Activated CD8-positive, alpha-beta T cell treated with anti-CD3 and anti-CD28 coated beads for 36 hours (primary cell): ENCODE data around the gene EXOC1. TPM values are rescaled to one million over a fixed set of nuclear protein-coding genes. Genes with fewer than 3 reads are reported as not detected.
"Not testable (repeated sequence)": the region's sequence is repeated elsewhere in the genome, so short reads cannot be mapped to it uniquely, and the experiment has no call there.

Source experiments
- ATAC-seq: fragments of 200-7000 bp; cut with Tn5 transposase; one replicate; pipeline ENCODE4 v1.10.0; 2021; ENCODE audit warnings: mild to moderate bottlenecking, moderate library complexity
- CTCF ChIA-PET: fragments of 350-600 bp; sonication (Branson Sonifier 250); formaldehyde crosslinking; loops from one replicate; lab custom pipeline; 2021; ENCODE audit warnings: antibody characterized with exemption; lab: Charles Lee
- POLR2A ChIA-PET: fragments of 350-600 bp; sonication (Branson Sonifier 250); formaldehyde crosslinking; loops from one replicate; lab custom pipeline; 2021; ENCODE audit warnings: antibody characterized with exemption; lab: Charles Lee
- DNase-seq: peaks from one replicate; pipeline ENCODE4 v3.0.0-alpha.2; 2020
- H3K27ac Mint-ChIP-seq: one replicate; pipeline ENCODE4 v1.8.0; 2021; ENCODE audit warnings: mild to moderate bottlenecking, mixed read lengths
- H3K27me3 Mint-ChIP-seq: one replicate; pipeline ENCODE4 v1.8.0; 2021; ENCODE audit warnings: mixed read lengths
- H3K36me3 Mint-ChIP-seq: one replicate; pipeline ENCODE4 v1.8.0; 2021; ENCODE audit warnings: low read depth, mixed read lengths
- H3K4me1 Mint-ChIP-seq: one replicate; pipeline ENCODE4 v1.8.0; 2021; ENCODE audit warnings: low read depth, mixed read lengths
- H3K4me3 Mint-ChIP-seq: one replicate; pipeline ENCODE4 v1.8.0; 2021; ENCODE audit warnings: mild to moderate bottlenecking, moderate library complexity, mixed read lengths
- H3K9me3 Mint-ChIP-seq: one replicate; pipeline ENCODE4 v1.8.0; 2021; ENCODE audit warnings: mixed read lengths
- CTCF ChIP-seq: fragments of 200-600 bp; IDR thresholded peaks from one replicate; pipeline ENCODE4 v1.8.0; 2022; ENCODE audit warnings: antibody characterized with exemption, mild to moderate bottlenecking
- intact Hi-C: fragments of 100-400 bp; cut with micrococcal nuclease; formaldehyde crosslinking; loops from one replicate; pipeline ENCODE4 v1.10.0; 2022
- total RNA-seq, 2 experiments: library from RNA; stranded (reverse); gene quantifications; one replicate each; pipeline ENCODE4 v1.2.3, GENCODE V29; 2021

The EXOC1 gene
- total RNA-seq, 2 experiments from 2014 or later: 19.1 to 20.5 TPM

DNA sequence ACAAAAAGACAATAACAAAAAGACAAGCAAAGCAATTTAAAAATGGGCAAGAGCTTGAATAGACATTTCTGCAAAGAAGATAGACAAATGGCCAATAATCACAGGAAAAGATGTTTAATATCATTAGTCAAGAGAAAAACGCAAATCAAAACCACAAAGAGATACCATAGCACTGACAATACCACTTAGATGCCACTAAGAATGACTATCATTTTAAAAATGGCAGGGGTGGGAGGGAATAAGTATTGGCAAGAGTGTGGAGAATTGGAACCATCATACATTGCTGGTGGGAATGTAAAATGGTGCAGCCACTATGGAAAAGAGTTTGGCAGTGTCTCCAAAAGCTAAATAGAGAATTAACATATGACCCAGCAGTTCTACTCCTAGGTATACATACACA lies 15.1 kb upstream of the EXOC1 start:
- Mint-ChIP-seq H3K27ac (no peak overlapping the region), H3K36me3 (no peaks in the 10 kb centered on the region), H3K4me3 (no peak overlapping the region), H3K27me3 (peaks cover 22% of the 10 kb centered on the region), H3K9me3 (peaks cover 2% of the 10 kb centered on the region), H3K4me1 (no peaks in the 10 kb centered on the region)
- CTCF ChIA-PET: interaction anchor here (1.6 kb wide), 1 partner anchor 11 kb away, joined by 4 read pairs; no protein-coding TSS in a partner anchor
- TF ChIP-seq CTCF: no peak
- POLR2A ChIA-PET: no interaction called here
- intact Hi-C loops: no loop called here
- no peak for ATAC-seq
- no peak for DNase-seq

DNA sequence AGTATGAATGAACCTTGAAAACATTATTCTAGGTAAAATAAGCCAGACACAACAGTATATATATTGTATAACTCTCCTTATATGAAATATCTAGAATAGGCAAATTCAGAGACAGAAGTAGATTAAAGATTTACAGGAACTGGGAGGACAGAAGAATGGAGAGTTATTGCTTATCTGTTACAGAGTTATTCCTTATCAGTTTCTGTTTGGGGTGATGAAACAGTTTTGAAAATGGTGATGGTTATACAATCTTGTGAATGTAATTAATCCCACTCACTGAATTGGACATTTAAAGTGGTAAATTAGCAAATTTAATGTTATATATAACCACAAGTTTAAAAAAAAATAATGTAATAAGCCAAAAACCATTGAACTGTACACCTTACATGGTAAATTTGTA lies 14.5 kb upstream of the EXOC1 start:
- Mint-ChIP-seq H3K27me3 (peaks cover 21% of the 10 kb centered on the region), H3K36me3 (no peaks in the 10 kb centered on the region), H3K9me3 (peaks cover 2% of the 10 kb centered on the region), H3K4me3 (no peak overlapping the region), H3K4me1 (no peaks in the 10 kb centered on the region), H3K27ac (no peak overlapping the region)
- ChIA-PET POLR2A (no interaction called here), CTCF (no interaction called here)
- DNase-seq: no peak
- no peak for ATAC-seq
- no peak for TF ChIP-seq CTCF
- intact Hi-C loops: no loop called here

DNA sequence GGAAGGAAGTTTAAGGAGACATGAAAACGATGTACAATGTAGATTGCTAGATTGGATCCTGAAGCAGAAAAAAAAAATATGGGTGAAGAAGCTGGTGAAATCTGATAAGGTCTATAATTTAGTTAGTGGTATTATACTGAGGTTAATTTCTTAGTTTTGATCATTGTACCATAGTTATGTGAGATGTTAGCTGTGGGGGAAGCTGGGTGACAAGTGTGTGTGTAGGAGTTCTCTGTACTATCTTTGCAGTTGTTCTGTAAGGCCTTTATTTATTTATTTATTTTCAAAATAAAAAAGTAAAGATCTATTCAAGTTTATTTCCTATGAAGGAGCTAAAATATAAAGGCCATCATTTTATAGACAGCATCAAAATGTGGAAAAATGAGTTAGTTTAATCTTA lies 12.5 kb upstream of the EXOC1 start:
- DNase-seq: no peak

DNA sequence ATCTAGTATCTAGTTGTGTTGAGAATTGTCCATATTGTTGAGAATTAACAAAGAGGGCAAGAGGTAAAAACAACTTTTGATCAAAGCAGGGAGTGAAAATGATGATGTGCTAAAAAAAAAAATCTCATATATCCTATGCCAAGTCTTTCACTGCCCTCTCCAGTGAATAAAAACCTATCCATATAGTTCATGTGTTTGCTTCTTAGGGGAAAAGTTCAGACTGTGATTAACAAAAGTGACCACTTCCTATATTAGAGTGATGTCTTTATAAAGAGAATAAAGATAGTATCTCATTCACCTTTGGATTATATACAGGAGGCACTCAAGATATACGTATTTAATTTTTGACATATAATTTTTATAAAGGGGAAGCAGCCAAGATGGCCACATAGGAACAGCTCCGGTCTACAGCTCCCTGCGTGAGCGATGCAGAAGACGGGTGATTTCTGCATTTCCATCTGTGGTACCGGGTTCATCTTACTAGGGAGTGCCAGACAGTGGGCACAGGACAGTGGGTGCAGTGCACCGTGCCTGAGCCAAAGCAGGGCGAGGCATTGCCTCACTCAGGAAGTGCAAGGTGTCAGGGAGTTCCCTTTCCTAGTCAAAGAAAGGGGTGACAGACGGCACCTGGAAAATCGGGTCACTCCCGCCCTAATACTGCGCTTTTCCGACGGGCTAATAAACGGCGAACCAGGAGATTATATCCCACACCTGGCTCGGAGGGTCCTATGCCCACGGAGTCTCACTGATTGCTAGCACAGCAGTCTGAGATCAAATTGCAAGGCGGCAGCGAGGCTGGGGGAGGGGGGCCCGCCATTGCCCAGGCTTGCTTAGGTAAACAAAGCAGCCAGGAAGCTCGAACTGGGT lies 11.8 kb upstream of the EXOC1 start:
- H3K27me3 Mint-ChIP-seq, H3K36me3 Mint-ChIP-seq, H3K27ac Mint-ChIP-seq, POLR2A ChIA-PET, H3K4me3 Mint-ChIP-seq, CTCF ChIA-PET, H3K4me1 Mint-ChIP-seq, DNase-seq, H3K9me3 Mint-ChIP-seq, intact Hi-C loops, ATAC-seq: not testable (repeated sequence)

More for the DNA sequence above, 12.5 kb upstream of the EXOC1 start:
- ATAC-seq: no peak
- Mint-ChIP-seq H3K27ac (no peak overlapping the region), H3K4me3 (no peak overlapping the region), H3K4me1 (no peaks in the 10 kb centered on the region), H3K27me3 (peaks cover 12% of the 10 kb centered on the region), H3K36me3 (no peaks in the 10 kb centered on the region), H3K9me3 (peaks cover 2% of the 10 kb centered on the region)
- TF ChIP-seq CTCF: no peak
- CTCF ChIA-PET: no interaction called here
- POLR2A ChIA-PET: no interaction called here
- intact Hi-C loops: no loop called here

DNA sequence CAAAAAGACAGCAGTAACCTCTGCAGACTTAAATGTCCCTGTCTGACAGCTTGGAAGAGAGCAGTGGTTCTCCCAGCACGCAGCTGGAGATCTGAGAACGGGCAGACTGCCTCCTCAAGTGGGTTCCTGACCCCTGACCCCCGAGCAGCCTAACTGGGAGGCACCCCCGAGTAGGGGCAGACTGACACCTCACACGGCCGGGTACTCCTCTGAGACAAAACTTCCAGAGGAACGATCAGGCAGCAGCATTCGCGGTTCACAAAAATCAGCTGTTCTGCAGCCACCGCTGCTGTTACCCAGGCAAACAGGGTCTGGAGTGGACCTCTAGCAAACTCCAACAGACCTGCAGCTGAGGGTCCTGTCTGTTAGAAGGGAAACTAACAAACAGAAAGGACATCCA lies 11.1 kb upstream of the EXOC1 start:
- POLR2A ChIA-PET, H3K27me3 Mint-ChIP-seq, ATAC-seq, H3K27ac Mint-ChIP-seq, H3K4me3 Mint-ChIP-seq, CTCF ChIA-PET, DNase-seq, intact Hi-C loops, H3K36me3 Mint-ChIP-seq, H3K9me3 Mint-ChIP-seq, H3K4me1 Mint-ChIP-seq: not testable (repeated sequence)

DNA sequence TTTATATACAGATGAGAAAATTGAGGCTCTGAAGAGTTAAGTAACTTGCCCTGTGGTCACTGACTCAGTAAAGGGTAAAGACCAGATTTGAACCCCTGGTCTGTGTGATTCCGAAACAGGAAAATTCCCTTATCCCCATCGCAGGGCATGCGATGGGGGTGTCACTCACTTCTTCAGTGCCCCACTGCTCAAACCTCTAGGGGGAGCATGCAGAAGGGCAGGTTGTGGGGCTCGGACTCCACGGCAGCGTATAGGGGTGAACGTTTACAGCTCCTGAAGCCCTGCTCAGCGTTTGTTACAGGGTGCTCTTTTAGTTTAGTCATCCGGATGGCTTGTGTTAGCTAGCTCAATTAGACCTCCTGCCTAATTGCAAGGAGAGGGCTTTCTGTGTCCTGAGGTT lies 3.7 kb upstream of the EXOC1 start:
- intact Hi-C loops: no loop called here
- ChIA-PET CTCF (interaction anchor here (0.8 kb wide), 1 partner anchor 504 kb away, joined by 3 read pairs; the partner anchor contains the start of gene SRD5A3), POLR2A (interaction anchor here (0.6 kb wide), 1 partner anchor 83 kb away, joined by 4 read pairs; no protein-coding TSS in a partner anchor)
- ATAC-seq (no peak), DNase-seq (no peak)
- Mint-ChIP-seq H3K9me3 (no peaks in the 10 kb centered on the region), H3K4me3 (no peak overlapping the region), H3K27ac (no peak overlapping the region), H3K4me1 (peaks cover 23% of the 10 kb centered on the region), H3K36me3 (no peaks in the 10 kb centered on the region), H3K27me3 (no peaks in the 10 kb centered on the region)
- TF ChIP-seq CTCF: no peak
